Kidney epithelial cell (primary cell): ENCODE results near the gene HNF1A. TPM values are rescaled to one million over a fixed set of nuclear protein-coding genes. Genes with fewer than 3 reads are reported as not detected.
"Not testable (repeated sequence)": the region's sequence is repeated elsewhere in the genome, so short reads cannot be mapped to it uniquely, and the experiment has no call there.

ENCODE experiments used
- DNase-seq: peaks from one replicate; pipeline ENCODE4 v3.0.0-alpha.2; 2010; ENCODE audit warnings: low read depth
- H3K27me3 ChIP-seq: 2 replicates; pipeline ENCODE4 v1.6.0; 2011; ENCODE audit warnings: low read length; ENCODE audit not compliant: control insufficient read depth, insufficient read depth
- H3K36me3 ChIP-seq: 2 replicates; pipeline ENCODE4 v1.5.1; 2011; ENCODE audit warnings: low read length; ENCODE audit not compliant: control insufficient read depth, insufficient read depth
- H3K4me3 ChIP-seq: 2 replicates; pipeline ENCODE4 v1.5.1; 2011; ENCODE audit warnings: low read depth, mild to moderate bottlenecking, control low read depth, low read length
- total RNA-seq: library from RNA; depleted of rRNA; stranded (reverse); fragments of >200 nt; gene quantifications from 2 replicates; pipeline ENCODE4 v1.2.3, GENCODE V29; 2015
- TF ChIP-seq, protein P1 (sequence below): IDR thresholded peaks from 2 replicates; pipeline ENCODE4 v1.5.1; 2011; ENCODE audit warnings: mild to moderate bottlenecking, moderate library complexity, low read length, control low read depth, inconsistent platforms; ENCODE audit not compliant: insufficient read depth, poor library complexity, severe bottlenecking

Gene HNF1A
- total RNA-seq, 1 donor from 2014 or later, result 0.25 TPM

GRCh38 chr12:121034616-121035305, 56.4 kb downstream of the HNF1A start:
- Histone ChIP-seq H3K36me3 (no peaks in the 10 kb centered on the region), H3K27me3 (no peaks in the 10 kb centered on the region), H3K4me3 (no peak overlapping the region)
- no peak for DNase-seq
- TF ChIP-seq, protein P1, sequence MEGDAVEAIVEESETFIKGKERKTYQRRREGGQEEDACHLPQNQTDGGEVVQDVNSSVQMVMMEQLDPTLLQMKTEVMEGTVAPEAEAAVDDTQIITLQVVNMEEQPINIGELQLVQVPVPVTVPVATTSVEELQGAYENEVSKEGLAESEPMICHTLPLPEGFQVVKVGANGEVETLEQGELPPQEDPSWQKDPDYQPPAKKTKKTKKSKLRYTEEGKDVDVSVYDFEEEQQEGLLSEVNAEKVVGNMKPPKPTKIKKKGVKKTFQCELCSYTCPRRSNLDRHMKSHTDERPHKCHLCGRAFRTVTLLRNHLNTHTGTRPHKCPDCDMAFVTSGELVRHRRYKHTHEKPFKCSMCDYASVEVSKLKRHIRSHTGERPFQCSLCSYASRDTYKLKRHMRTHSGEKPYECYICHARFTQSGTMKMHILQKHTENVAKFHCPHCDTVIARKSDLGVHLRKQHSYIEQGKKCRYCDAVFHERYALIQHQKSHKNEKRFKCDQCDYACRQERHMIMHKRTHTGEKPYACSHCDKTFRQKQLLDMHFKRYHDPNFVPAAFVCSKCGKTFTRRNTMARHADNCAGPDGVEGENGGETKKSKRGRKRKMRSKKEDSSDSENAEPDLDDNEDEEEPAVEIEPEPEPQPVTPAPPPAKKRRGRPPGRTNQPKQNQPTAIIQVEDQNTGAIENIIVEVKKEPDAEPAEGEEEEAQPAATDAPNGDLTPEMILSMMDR, result no peak

GRCh38 chr12:121036810-121037326, 58.5 kb downstream of the HNF1A start:
- TF ChIP-seq, protein P1, result no peak
- no peaks in the 10 kb centered on the region for H3K27me3 ChIP-seq
- no peak overlapping the region for H3K4me3 ChIP-seq
- DNase-seq, result peak; percentile 35
- no peaks in the 10 kb centered on the region for H3K36me3 ChIP-seq

DNA sequence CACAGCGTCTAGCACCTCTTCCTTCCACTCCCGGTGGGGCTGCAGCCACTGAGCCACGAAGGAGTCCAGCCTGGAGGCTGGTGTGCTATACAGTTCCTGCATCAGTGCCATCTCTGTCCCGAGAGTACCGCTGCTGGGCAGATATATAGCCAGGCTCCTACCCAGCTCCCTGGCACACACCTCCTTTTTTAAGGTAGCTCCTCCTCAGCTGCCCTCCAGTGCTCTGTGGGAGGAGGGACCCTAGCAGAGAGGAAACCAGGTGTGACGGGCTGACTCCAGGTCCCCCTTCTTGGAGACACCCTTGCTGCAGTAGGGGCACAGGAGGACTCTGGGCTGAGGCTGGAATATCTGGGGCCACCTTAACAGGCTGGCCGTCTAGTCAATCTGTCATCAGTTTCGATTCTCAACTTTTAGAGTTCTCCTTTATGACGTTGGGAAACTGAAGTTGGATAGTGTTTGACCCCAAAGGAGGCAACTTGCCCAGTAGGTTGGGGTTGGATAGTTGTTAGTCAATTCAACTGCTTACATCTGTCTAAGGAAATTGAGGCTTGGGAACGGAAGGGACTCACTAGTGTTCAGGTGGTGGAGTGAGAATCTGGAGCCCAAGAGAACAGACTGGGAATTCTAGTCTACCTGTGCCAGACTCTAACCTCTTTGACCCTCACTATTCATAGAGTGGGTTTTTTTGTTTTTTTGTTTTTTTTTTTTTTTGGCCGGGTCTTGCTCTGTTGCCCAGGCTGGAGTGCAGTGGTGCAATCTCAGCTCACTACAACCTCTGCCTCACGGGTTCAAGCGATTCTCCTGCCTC, 60.7 kb downstream of the HNF1A start, which contains the start of gene OASL:
Gene OASL, minus strand, starts transcription at position 386 of the 808 bp plus-strand sequence. Its CDS starts 275 bp downstream, at position 111.
- Histone ChIP-seq H3K4me3 (peak within 1 kb of the TSS; percentile 42), H3K27me3 (no peaks in the 10 kb centered on the region), H3K36me3 (no peaks in the 10 kb centered on the region)
- DNase-seq, result no peak
- TF ChIP-seq, protein P1, result no peak

- H3K36me3 ChIP-seq, result no peaks in the 10 kb centered on the region
- H3K4me3 ChIP-seq, result no peak overlapping the region
- no peak for DNase-seq
- TF ChIP-seq, protein P1, result no peak
- H3K27me3 ChIP-seq, result no peaks in the 10 kb centered on the region
Observed at GRCh38 chr12:121043067-121043466, 64.7 kb downstream of the HNF1A start.

GRCh38 chr12:121047400-121047799, 69.1 kb downstream of the HNF1A start:
- not testable (repeated sequence) for H3K4me3 ChIP-seq, DNase-seq, H3K36me3 ChIP-seq, H3K27me3 ChIP-seq

GRCh38 chr12:121048442-121048841, 70.1 kb downstream of the HNF1A start:
- no peak for DNase-seq
- Histone ChIP-seq H3K36me3 (no peaks in the 10 kb centered on the region), H3K4me3 (no peak overlapping the region), H3K27me3 (no peaks in the 10 kb centered on the region)
- TF ChIP-seq, protein P1, result no peak
